Measurements from ENCODE around the gene CRTC1.

Gene CRTC1

DNA sequence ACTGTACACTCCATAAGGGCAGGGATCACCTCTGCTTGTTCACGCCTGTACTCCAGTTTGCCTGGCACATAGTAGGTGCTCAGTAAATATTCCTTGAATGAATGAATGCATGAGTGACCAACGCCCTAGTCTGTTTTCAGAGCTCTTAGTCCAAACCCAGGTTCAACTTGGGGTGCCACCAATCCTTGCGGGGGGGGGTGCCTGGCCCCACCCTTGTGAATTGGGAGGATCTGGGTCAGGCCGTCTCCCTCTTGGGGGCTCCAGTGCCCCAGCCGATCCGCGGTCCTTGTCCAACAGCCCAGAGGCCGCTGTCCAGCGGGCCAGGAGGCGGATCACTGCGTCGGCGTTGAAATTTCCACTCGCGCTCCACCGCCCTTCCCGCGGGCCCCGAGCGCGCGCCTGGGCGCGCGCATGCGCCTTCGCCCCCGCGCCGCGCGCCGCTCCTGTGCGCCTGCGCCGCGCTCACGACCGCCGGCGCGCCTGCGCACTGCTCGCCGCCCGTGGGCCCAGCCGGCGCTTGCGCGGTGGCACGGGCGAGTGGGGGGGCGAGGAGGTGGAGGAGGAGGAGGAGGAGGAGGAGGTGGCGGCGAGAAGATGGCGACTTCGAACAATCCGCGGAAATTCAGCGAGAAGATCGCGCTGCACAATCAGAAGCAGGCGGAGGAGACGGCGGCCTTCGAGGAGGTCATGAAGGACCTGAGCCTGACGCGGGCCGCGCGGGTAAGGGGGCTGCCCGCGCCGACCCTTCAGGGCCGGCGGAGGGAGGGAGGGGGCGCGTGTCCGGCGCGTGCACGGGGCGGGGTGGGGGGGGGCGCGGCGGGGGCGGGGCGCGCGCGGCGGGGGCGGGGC is at the start of gene CRTC1:
Gene CRTC1 (plus strand): TSS at position 572 of the 849 bp plus-strand sequence. CDS start 23 bp downstream, at position 595.
- DNase-seq = peak; percentile 84 to 88

DNA sequence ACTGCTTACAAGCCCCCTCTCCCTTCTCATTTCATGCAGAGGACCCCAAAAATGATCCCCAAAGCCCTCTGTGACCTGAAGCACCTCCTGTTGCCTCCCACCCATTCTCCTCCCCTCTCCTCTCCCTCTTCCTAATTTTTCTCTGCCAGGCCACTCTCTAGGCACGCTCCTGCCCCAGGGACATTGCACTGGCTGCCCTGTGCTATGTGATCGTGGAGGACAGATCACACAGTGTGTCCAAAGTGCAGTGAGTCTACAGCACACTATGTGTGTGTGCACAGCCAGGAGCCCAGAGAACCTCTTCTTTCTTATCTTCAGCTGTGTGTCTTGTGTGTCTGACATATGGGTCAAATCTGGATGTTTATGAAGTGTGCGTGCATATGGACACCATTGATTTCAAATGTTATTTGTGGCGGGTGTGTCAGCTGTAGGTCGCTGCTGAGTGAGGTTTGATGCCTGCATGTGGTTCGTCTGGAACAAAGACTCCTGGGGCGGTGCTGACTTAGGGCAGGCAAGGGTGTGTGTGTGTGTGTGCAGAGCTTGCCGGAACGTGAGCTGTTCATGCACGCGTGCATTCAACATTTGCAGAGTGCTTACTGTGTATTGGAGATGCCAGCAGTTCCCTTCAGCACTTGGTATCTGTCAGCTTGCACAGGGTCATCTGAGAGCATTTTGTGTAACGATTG is 48.7 kb upstream of the CRTC1 start:
- no peak for DNase-seq

DNA sequence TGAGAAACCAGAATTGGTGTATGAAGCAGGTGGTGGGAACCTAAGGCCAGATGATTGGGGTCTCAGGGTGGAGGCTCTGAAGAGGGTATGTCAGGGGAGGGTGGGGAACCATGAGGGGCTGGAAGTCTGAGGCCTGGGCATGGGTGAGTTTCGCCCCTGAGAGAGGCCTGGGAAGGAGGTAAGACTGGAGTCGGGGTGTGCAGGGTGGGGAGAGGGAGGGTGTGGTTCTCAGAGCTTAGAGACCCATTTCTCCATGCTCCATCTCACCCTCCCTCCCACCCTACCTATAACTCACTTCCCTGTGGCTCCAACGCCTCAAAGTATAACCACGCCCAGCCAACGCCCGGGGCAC is 47.7 kb upstream of the CRTC1 start:
- DNase-seq = no peak

- DNase-seq = peak; percentile 100
These were observed 47.1 kb upstream of the CRTC1 start for GRCh38 chr19:18636183-18636968.

DNA sequence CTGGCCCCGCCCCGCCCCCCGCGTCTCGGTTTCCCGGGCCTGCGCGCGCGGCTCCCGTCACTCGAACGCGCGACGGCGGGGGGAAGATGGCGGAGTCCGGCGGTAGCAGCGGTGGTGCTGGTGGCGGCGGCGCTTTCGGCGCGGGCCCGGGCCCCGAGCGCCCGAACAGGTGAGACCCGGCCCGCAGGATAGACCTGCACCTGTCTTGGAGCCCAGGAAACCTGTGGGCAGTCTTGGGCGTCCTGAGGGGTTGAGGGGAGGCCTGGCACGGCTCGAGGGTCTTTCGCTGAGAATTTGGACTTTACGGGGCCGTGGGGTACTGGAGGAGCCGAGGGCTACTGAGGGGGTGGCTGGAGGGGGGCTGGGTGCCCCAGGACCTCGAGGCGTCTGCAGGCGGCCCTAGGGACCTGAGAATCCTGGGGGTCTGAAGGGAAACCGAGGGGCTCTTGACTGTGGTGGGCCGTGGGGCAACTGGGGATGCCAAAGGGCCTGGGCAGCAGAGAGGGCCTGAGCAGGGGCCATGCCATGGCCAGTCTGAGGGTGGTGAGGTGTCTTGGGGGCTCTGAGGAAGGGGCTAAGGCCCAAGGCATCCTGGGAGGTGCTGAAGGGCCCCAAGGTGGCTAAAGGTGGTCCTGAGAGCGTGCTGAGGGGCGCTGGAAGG is 46.4 kb upstream of the CRTC1 start, which contains the start of gene KLHL26:
Gene KLHL26 (plus strand): TSS at position 60 of the 661 bp plus-strand sequence. CDS start 27 bp downstream, at position 87.
- no peak for DNase-seq

GRCh38 chr19:18637673-18638630 is 45.5 kb upstream of the CRTC1 start:
- no peak for DNase-seq

GRCh38 chr19:18639706-18640243 is 43.7 kb upstream of the CRTC1 start:
- no peak for DNase-seq

DNA sequence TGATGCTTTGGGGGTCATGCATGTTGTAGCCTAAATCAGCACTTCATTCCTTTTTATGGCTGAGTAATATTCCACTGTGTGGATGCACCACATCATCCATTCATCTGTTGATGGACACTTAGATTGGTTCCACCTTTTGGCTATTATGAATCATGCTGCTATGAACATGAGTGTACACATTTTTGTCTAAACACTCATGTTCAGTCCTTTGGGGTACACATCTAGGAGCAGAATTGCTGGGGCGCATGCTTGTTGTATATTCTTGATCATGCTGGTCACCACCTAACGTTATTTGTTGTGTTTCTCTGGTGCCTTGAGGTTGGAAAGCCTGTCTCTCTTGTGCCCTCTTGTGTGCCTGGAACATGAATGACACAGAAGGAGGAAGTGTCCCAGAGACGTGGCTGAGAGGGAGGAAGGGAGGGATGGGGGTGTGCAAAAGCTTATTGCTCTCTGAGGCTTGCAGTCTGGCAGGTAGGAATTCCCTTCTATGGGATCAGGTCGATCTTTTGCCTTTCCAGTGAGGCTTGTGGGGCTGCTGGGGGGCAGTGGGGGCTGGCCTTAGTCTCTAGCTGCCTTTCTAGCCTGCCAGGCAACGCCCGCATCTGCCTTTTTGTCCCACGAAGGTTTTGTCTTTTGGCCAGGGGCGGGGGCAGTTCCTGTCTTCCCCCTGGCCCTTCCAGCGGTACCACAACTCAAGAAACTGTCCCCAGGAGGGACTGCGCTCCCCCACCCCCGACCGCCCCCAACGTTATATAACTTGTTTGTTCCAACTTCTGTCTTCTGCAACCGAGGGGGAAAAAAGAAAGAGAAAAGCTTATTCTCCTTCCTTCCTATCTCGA is 39.1 kb upstream of the CRTC1 start:
- DNase-seq = no peak

GRCh38 chr19:18645035-18645511 is 38.4 kb upstream of the CRTC1 start:
- DNase-seq = no peak

DNA sequence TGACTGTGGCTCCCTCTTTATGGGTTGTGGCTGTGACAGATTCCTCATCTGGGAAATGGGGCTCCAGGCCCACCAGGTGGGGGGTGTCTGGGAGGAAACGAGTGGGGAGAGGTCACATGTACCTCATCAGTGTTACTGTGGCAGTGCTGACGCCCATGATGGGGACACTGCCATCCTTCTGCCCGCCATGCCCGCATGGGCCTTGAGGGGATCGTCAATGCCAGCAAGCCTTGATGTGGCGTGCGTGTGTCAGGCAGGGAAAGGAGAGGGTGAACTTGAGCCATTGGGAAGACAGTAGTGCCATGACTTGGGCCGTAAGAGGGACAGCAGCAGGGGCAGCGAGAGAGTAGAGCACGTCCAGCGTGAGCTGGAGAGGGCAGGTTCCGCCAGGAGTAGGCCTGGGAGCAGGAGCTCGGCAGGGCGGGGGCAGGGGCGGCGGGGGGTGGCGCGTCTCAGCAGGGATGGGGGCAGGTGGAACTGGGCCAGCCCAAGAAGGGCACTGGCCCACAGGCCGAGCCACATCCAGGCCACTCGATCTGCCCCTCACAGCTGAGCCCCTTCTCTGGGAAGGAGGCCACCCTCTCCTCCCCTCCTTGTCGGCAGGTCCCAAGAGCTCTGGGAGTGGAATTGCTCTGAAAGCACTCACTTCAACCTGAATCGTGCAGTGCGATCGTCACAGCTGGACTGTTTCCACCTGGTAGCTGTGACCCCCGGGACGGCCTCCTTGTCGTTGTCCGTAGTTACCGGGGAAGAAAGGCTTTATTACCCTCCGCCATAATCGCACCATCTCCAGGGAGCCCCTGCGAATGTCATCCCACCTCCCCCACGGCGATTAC is 36.7 kb upstream of the CRTC1 start:
- DNase-seq = no peak

DNA sequence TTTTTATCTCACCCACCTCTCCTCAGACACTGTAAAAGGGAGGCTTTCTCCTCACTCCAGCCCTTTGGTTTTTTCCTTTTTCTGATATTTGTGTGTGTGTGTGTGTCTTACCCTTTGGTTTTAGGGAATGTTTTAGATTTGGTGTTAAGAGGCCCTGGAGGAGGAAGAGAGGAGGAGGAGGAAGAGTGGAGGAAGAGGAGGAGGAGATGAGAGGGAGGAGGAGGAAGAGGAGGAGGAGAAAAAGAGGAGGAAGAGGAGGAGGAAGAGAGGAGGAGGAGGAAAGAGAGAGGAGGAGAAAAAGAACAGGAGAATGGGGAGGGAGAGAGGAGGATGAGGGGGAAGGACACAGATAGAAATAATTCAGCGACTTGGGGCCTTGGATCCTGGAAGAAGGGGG is 36.1 kb upstream of the CRTC1 start:
- no peak for DNase-seq

DNA sequence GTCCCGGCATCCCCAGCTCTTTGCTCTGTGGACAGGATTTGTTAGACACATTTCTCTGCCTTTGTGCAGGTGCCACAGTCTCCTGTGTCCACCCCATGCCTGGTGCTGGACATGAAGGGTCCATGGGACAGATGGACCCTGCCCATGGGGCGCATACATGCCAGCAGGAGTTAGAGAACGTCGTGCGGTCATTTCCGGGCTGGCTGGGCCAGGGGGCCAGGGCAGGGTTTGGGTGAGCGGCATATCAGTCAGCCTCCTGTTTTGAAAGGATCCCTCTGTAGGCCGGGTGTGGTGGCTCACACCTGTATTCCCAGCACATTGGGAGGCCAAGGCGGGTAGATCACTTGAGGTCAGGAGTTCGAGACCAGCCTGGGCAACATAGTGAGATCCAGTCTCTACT is 35.7 kb upstream of the CRTC1 start:
- DNase-seq = no peak

- no peak for DNase-seq
These were observed 34.5 kb upstream of the CRTC1 start for GRCh38 chr19:18648973-18649315.

- no peak for DNase-seq
These were observed 34.0 kb upstream of the CRTC1 start for GRCh38 chr19:18649371-18650020.

DNA sequence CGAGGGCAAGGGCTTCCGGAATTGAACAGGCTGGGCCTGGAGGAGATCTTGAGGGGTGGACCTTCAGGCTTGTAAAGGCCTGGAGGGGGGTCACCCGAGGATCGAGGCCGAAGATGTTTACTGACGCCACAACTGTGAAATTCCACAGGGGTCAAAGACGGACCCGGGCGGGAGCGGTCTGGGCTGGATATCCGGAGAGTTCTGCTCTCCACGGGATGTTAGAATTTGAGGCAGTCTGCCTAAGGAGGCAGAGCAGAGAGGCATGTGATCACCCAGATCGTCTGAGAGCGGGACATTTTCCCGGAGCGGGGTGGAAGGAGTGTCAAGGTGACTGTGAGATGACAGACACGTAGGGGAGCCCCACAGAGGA is 33.5 kb upstream of the CRTC1 start:
- no peak for DNase-seq

GRCh38 chr19:18650468-18651041 is 32.9 kb upstream of the CRTC1 start:
- DNase-seq = no peak

- DNase-seq = no peak
These were observed 32.2 kb upstream of the CRTC1 start for GRCh38 chr19:18651300-18651699.

GRCh38 chr19:18651733-18652132 is 31.7 kb upstream of the CRTC1 start:
- no peak for DNase-seq

- no peak for DNase-seq
These were observed 29.6 kb upstream of the CRTC1 start for GRCh38 chr19:18653853-18654252.

Data from stimulated activated CD4-positive, alpha-beta T cell treated with anti-CD3 and anti-CD28 coated beads, Interleukin-2, amount 100 ng/mL, for 48 hours (primary cell).